Measurements from ENCODE around the gene MSANTD3. TPM values are rescaled to one million over a fixed set of nuclear protein-coding genes. Genes with fewer than 3 reads are reported as not detected.
A peak's percentile ranks its signal among the peaks of the same experiment; 100 is the strongest.
"Not testable (repeated sequence)": the region's sequence is repeated elsewhere in the genome, so short reads cannot be mapped to it uniquely, and the experiment has no call there.

Gene MSANTD3
- total RNA-seq, 1 donor from 2014 or later, result 10.0 TPM

GRCh38 chr9:100437860-100438805, 11.2 kb downstream of the MSANTD3 start:
- intact Hi-C loops (cut with micrococcal nuclease), result loop anchor here (2.0 to 5.0 kb wide), 2 partner anchors 159 to 409 kb away; no protein-coding TSS in a partner anchor
- peaks cover 2% of the 10 kb centered on the region for H3K36me3 Mint-ChIP-seq (ENCODE audit: low read depth)
- H3K4me3 Mint-ChIP-seq, result no peak overlapping the region
- H3K27me3 Mint-ChIP-seq, result no peaks in the 10 kb centered on the region
- H3K27ac Mint-ChIP-seq, result no peak overlapping the region
- DNase-seq, result peak; percentile 90
- H3K9me3 Mint-ChIP-seq, result no peaks in the 10 kb centered on the region
- H3K4me1 Mint-ChIP-seq, result peaks cover 2% of the 10 kb centered on the region

DNA sequence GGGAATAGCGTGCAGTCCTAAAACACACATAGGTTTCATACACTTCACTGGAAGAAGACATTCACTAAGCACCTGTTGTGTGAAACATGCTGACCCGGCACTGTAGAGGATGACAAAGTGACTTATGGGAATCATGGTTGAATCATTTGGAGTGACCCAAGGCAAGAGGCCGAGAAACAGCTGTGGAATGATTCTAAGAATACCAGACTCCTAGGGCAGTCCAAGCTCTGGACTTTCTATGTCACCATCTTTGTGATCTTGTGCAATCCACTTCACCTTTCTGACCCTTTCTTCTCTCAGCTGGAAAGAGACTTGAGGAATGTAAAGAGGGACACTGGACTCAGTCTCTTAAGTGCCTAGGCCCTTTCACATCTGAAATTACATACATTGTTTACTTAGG, 13.1 kb downstream of the MSANTD3 start:
- H3K27ac Mint-ChIP-seq, result no peak overlapping the region
- no peak for DNase-seq
- no peaks in the 10 kb centered on the region for H3K9me3 Mint-ChIP-seq
- no peak overlapping the region for H3K4me3 Mint-ChIP-seq
- H3K4me1 Mint-ChIP-seq, result peaks cover 2% of the 10 kb centered on the region
- H3K36me3 Mint-ChIP-seq (ENCODE audit: low read depth), result peaks cover 2% of the 10 kb centered on the region
- H3K27me3 Mint-ChIP-seq, result no peaks in the 10 kb centered on the region
- intact Hi-C loops (cut with micrococcal nuclease), result no loop called here

GRCh38 chr9:100440487-100440886, 13.5 kb downstream of the MSANTD3 start:
- DNase-seq; H3K27ac Mint-ChIP-seq; H3K4me3 Mint-ChIP-seq; intact Hi-C loops (cut with micrococcal nuclease); H3K4me1 Mint-ChIP-seq; H3K9me3 Mint-ChIP-seq; H3K27me3 Mint-ChIP-seq; H3K36me3 Mint-ChIP-seq (ENCODE audit: low read depth): not testable (repeated sequence)

GRCh38 chr9:100441911-100442361, 15.0 kb downstream of the MSANTD3 start:
- Mint-ChIP-seq H3K9me3 (no peaks in the 10 kb centered on the region), H3K36me3 (ENCODE audit: low read depth) (peaks cover 2% of the 10 kb centered on the region), H3K27me3 (no peaks in the 10 kb centered on the region), H3K4me3 (no peak overlapping the region), H3K4me1 (peaks cover 2% of the 10 kb centered on the region), H3K27ac (no peak overlapping the region)
- DNase-seq, result no peak
- intact Hi-C loops (cut with micrococcal nuclease), result no loop called here

GRCh38 chr9:100443781-100444768, 17.1 kb downstream of the MSANTD3 start:
- intact Hi-C loops (cut with micrococcal nuclease), result no loop called here
- DNase-seq, result no peak
- no peaks in the 10 kb centered on the region for H3K9me3 Mint-ChIP-seq
- no peak overlapping the region for H3K27ac Mint-ChIP-seq
- no peaks in the 10 kb centered on the region for H3K27me3 Mint-ChIP-seq
- H3K4me1 Mint-ChIP-seq, result no peaks in the 10 kb centered on the region
- no peak overlapping the region for H3K4me3 Mint-ChIP-seq
- H3K36me3 Mint-ChIP-seq (ENCODE audit: low read depth), result peaks cover 2% of the 10 kb centered on the region

- Mint-ChIP-seq H3K4me1 (peaks cover 5% of the 10 kb centered on the region), H3K4me3 (no peak overlapping the region), H3K27ac (no peak overlapping the region), H3K9me3 (no peaks in the 10 kb centered on the region), H3K27me3 (no peaks in the 10 kb centered on the region), H3K36me3 (ENCODE audit: low read depth) (peaks cover 2% of the 10 kb centered on the region)
- DNase-seq, result no peak
- intact Hi-C loops (cut with micrococcal nuclease), result no loop called here
These were observed 18.4 kb downstream of the MSANTD3 start for GRCh38 chr9:100445161-100445902.

- peaks cover 5% of the 10 kb centered on the region for H3K36me3 Mint-ChIP-seq (ENCODE audit: low read depth)
- no peaks in the 10 kb centered on the region for H3K9me3 Mint-ChIP-seq
- no peaks in the 10 kb centered on the region for H3K27me3 Mint-ChIP-seq
- H3K27ac Mint-ChIP-seq, result no peak overlapping the region
- intact Hi-C loops (cut with micrococcal nuclease), result no loop called here
- H3K4me3 Mint-ChIP-seq, result no peak overlapping the region
- no peak for DNase-seq
- H3K4me1 Mint-ChIP-seq, result peaks cover 5% of the 10 kb centered on the region
These were observed 19.1 kb downstream of the MSANTD3 start for GRCh38 chr9:100445903-100446549.

DNA sequence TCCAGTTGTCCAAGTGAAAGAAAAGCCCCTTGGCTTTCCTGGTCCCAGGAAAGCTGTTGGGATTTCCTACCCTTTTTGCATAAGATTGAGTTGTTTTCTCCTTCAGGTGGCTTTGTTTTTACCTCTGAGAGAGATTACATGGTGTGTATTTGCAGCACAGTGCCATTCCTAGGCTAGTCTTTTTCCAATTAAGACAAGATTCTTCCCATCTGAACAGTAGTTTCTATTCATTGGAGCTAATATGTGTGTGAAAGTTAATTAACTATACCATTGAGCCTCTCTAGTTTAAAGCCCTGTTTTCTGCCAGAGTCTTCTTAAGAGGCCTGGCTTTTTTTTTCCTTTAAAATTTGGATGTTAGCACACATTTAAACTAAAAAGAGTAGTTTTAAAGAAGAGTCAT, 20.1 kb downstream of the MSANTD3 start:
- intact Hi-C loops (cut with micrococcal nuclease), result no loop called here
- peaks cover 5% of the 10 kb centered on the region for H3K4me1 Mint-ChIP-seq
- DNase-seq, result no peak
- H3K27ac Mint-ChIP-seq, result no peak overlapping the region
- H3K36me3 Mint-ChIP-seq (ENCODE audit: low read depth), result peaks cover 6% of the 10 kb centered on the region
- H3K27me3 Mint-ChIP-seq, result no peaks in the 10 kb centered on the region
- no peak overlapping the region for H3K4me3 Mint-ChIP-seq
- H3K9me3 Mint-ChIP-seq, result no peaks in the 10 kb centered on the region

- no peak for DNase-seq
- H3K4me3 Mint-ChIP-seq, result no peak overlapping the region
- no peak overlapping the region for H3K27ac Mint-ChIP-seq
- H3K9me3 Mint-ChIP-seq, result no peaks in the 10 kb centered on the region
- no peaks in the 10 kb centered on the region for H3K27me3 Mint-ChIP-seq
- intact Hi-C loops (cut with micrococcal nuclease), result no loop called here
- H3K36me3 Mint-ChIP-seq (ENCODE audit: low read depth), result peaks cover 6% of the 10 kb centered on the region
- peaks cover 5% of the 10 kb centered on the region for H3K4me1 Mint-ChIP-seq
These were observed 21.3 kb downstream of the MSANTD3 start for GRCh38 chr9:100448266-100448665.

DNA sequence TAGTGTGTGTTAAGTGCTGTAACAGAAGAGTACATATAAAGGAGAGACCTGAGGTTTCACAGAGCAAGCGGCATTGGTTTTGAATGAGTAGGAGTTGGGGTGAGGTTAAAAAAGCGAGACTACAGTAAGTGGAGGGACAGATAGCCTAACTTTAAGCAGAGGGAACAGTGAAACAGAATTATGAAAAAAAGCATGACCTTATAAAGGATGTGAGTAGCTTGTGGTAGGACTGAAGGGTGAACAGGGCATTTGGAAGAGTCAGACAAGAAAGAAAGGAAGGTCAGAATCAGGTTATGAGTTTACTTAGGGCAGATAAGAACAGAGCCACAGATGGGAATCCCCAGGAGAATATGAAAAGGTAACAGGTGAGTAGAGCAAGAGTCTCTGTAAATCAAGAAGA, 22.5 kb downstream of the MSANTD3 start:
- no peaks in the 10 kb centered on the region for H3K27me3 Mint-ChIP-seq
- peaks cover 5% of the 10 kb centered on the region for H3K4me1 Mint-ChIP-seq
- no peaks in the 10 kb centered on the region for H3K9me3 Mint-ChIP-seq
- H3K4me3 Mint-ChIP-seq, result no peak overlapping the region
- H3K27ac Mint-ChIP-seq, result no peak overlapping the region
- peaks cover 6% of the 10 kb centered on the region for H3K36me3 Mint-ChIP-seq (ENCODE audit: low read depth)
- intact Hi-C loops (cut with micrococcal nuclease), result no loop called here
- no peak for DNase-seq

- Mint-ChIP-seq H3K9me3 (no peaks in the 10 kb centered on the region), H3K4me3 (no peak overlapping the region), H3K4me1 (peaks cover 5% of the 10 kb centered on the region), H3K36me3 (ENCODE audit: low read depth) (peaks cover 6% of the 10 kb centered on the region), H3K27me3 (peaks cover 2% of the 10 kb centered on the region), H3K27ac (no peak overlapping the region)
- DNase-seq, result no peak
- intact Hi-C loops (cut with micrococcal nuclease), result no loop called here
These were observed 26.0 kb downstream of the MSANTD3 start for GRCh38 chr9:100452894-100453293.

DNA sequence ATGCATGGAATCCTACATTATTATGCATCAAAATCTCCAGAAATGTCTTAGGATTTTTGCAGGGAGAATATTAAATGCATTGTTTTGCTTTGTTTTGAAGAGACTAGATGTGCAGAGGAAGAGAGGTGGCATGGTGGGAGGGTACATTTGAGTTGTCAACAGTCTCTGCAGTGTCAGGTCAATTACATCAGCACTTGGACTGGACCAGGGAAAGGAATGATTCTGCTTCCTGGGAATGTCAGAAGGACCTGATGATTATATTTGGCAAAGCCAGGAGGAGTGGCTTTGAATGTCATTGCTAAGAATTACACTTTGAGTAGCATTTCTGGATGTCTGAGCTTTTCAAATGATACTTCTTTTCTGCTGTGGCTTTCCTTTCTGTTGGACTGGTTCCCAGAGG, 28.5 kb downstream of the MSANTD3 start:
- peaks cover 5% of the 10 kb centered on the region for H3K36me3 Mint-ChIP-seq (ENCODE audit: low read depth)
- H3K4me1 Mint-ChIP-seq, result no peaks in the 10 kb centered on the region
- intact Hi-C loops (cut with micrococcal nuclease), result no loop called here

GRCh38 chr9:100457517-100457916, 30.6 kb downstream of the MSANTD3 start:
- Mint-ChIP-seq H3K4me1 (no peaks in the 10 kb centered on the region), H3K9me3 (no peaks in the 10 kb centered on the region), H3K36me3 (ENCODE audit: low read depth) (no peaks in the 10 kb centered on the region), H3K27ac (no peak overlapping the region), H3K27me3 (peaks cover 11% of the 10 kb centered on the region), H3K4me3 (no peak overlapping the region)
- DNase-seq, result no peak
- intact Hi-C loops (cut with micrococcal nuclease), result no loop called here

More for the DNA sequence above, 28.5 kb downstream of the MSANTD3 start:
- H3K27me3 Mint-ChIP-seq, result peaks cover 9% of the 10 kb centered on the region
- H3K27ac Mint-ChIP-seq, result no peak overlapping the region
- no peaks in the 10 kb centered on the region for H3K9me3 Mint-ChIP-seq
- no peak for DNase-seq
- H3K4me3 Mint-ChIP-seq, result no peak overlapping the region
